Stimulated activated CD8-positive, alpha-beta memory T cell treated with anti-CD3 and anti-CD28 coated beads, Interleukin-12 subunit alpha, Interleukin-12 subunit beta, amount 100 ng/mL, for 24 hours (primary cell): ENCODE measurements around the gene UBE3D.

ENCODE experiments used
- DNase-seq: peaks from one replicate; pipeline ENCODE4 v3.0.0-alpha.2; 2020; ENCODE audit errors: extremely low read depth

UBE3D gene, protein sequence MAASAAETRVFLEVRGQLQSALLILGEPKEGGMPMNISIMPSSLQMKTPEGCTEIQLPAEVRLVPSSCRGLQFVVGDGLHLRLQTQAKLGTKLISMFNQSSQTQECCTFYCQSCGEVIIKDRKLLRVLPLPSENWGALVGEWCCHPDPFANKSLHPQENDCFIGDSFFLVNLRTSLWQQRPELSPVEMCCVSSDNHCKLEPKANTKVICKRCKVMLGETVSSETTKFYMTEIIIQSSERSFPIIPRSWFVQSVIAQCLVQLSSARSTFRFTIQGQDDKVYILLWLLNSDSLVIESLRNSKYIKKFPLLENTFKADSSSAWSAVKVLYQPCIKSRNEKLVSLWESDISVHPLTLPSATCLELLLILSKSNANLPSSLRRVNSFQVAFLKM

DNA sequence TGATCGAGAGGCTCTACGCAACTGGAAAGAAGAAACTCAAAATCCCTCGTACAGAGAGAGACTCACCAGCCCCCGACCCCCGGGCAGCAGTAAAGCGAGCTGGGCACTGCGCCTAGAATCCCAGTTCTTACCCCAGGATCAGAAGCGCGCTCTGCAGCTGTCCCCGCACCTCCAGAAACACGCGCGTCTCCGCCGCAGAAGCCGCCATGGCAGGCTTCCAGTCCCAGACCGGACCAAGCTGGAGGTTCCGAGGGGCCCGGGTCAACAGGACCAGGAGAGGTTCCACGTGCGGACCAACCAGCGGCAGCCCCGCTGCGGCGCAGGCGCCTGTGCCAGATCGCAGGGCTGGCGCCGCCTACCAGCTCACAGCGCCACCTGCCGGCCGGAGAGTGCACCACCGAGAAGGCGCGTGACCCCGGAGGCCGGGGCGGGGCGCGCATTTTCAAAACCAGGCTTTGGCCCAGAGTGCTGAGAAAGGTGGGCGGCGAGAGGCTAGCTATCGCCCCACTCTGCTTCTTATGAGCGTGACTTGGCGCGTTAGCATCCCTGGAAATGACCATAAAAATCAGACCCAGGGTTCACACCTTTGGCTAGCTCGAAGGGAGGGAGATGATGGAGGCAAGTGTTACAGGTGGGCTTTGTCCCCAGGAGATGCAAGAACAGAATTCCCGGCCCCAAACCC, at the start of gene UBE3D:
UBE3D (minus strand) TSS at position 331 of the 682 bp plus-strand sequence; CDS start at position 208, 123 bp downstream.
- DNase-seq: peak; percentile 76

DNA sequence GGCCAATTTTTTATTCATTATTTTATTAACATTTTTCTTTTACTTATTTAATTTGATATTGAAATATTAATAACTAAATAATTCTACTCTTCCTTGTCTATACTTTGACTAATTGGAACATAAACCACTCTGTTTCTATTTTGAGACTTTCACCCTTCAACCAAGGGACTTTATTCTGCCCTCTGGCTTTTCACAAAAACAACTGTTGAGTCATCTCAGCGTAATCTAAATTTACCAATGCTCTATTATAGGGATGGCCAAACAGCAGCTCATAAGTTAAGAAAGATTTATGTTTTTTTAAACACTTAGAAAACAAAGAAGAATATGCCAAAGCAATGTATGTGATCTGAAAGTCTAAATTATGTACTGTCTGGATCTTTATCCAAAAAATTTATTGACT, 48.5 kb upstream of the UBE3D start:
- DNase-seq: no peak

DNA sequence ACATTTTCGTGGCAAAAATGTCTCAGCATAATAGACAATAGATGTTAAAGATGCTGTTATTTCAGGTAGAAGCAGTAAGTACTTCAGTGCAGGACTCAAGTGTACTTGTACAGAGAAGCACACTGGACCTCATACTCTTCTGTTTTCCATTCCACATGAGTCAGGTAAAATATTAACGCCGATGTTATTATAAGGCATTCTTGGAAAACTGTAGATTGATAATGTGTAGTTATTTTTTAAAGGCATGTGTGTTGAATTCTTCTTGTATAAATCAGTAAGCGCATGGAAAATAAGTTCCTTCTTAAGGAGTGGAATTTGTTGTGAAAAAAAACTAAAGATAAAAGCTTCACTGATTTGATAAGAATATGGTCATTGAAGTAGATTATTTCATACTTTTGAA, 47.6 kb upstream of the UBE3D start:
- no peak for DNase-seq

DNA sequence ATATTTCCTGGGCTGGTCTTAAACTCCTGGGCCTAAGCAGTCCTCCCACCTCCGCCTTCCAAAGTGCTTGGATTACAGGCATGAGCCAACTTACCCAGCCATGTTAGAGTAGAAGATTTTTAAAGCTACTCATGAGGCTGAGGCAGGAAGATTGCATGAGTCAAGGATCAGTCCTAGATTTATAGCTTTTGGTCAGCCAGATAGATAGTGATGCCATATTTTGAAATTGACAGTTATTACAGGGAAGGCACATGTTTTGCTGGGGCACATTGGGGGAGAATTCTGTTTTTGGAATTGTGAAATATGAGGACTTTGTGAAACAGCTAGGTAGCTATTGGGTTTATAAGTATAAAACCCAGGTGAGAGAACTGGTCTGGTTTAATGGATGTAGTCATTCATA, 42.7 kb upstream of the UBE3D start:
- no peak for DNase-seq

DNA sequence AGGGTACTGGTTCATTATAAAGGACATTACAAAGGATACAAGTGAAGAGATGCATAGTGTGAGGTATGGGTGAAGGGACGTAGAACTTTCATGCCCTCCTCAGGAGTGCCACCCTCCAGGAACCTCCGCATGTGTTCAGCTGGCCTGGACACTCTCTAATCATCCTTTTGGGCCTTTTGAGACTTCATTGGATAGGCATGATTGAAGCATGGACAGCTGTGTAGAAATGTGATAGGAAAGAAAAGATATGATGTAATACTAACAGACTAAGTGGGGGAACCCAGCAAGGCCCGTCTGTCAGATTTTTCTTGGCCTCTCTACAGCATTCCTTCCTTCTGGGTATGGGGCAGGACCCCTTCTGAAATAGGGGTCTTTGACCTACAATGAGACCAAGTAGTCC, 32.9 kb upstream of the UBE3D start:
- no peak for DNase-seq

DNA sequence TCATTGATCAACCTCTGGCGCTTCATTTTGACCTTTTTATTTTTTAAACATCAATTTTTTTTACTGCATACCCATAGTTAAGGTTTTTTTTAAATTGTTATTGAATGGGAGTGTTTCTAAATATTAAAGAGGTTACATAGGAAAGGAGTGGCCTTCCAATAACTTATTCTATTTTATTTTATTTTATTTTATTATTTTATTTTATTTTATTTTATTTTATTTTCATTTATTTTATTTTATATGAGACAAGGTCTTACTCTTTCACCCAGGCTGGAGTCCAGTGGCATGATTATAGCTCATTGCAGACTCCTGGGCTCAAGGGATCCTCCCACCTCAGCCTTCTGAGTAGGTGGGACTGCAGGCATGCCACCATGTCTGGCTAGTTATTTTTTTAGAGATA, 32.0 kb upstream of the UBE3D start:
- DNase-seq: no peak

DNA sequence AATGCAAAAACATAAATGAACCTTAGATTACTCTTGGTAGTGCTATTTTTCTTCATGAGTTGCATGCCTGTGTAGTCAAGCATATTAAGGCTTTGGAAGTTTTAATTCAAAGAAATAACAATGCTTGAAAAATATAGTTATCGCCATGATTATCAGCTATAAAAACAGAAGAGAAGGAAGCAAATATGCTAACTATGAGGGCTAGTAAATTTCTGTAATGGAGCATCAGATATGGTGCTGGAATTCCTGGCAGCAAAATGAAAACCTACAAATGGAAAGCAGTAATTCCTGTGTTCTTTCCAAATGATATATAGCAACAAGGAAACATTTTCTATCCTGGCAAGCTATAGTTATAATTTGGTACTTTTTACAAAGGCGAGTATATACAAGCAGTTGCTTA, 31.6 kb upstream of the UBE3D start:
- DNase-seq: no peak

DNA sequence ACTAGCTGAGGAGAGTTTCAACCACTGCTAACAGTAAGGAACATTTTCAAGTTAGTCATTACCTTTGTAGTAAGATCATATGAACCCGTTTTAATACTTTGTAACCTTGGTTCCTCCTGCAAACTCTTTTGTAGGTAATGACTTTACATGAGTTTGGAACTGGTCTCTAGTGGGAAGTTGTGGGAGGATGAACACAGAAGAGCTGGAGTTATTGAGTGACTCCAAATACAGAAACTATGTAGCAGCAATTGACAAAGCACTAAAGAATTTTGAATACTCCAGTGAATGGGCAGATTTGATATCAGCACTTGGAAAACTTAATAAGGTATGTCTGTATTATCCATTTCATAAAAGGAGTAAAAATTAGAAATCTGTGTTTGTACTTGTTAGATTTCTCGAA, 31.1 kb upstream of the UBE3D start:
- DNase-seq: no peak

DNA sequence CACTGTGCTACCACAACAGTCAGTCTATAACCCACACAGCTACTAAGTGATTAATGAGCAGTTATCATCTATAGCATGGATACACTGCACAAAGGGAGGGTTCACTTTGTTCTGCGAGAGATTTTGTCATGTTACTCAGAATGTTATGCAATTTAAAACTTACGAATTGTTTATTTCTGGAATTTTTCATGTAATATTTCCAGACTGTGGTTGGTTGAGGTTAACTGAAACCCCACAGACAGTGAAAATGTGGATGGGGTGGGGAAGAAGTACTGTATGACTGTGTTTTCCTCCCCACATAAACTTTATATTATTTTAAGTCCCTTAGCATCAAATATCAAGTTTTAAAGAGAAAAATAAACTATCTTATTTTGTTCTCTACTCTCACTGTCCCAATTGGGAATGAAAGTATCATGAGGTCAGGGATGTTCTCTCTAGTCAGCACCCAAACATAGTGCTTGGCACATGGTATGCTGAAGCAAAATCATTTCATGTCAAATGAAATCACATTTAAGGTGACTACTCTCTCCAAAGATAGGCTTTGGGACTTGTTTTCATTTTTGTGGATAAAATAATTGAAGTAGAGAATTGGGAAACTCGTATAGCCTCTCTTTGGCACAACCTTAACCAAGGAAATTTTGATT, 27.2 kb upstream of the UBE3D start:
- no peak for DNase-seq

DNA sequence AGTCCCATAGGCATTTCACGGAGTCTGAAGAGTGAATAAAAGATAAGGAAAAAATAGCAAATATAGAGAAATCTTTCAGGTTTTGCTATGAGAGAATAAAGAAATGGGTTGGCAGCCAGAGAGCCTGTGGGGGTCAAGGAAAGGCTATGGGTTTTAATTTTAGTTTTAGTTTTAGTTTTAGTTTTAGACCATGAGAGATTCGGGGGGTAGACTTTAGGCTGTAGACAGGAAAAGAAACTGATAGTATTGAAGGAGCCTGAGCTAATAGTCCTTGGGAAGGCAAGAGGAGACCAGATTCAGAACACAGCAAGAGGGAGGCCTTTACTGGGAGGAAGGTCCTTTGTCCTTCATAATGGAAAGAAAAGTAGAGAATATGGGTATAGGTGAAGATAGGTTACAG, 21.1 kb upstream of the UBE3D start:
- no peak for DNase-seq

DNA sequence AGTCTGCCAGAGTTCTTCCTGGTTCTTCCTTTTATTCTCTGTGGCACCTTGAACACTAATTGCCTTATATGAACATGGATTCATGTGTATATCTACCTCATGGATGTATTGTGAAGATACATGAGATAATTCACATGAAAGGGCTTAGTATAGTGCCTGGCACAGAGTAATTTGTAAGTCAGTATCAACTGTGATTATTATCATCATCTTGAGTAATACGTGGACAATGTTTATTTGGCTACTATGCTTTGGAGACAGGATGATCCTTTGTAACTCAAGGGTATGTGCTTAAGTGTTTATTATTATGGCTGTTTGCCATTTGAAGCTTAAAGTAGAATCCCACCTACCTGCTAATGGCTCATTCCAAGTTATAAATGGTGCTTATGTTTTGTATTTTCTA, 17.8 kb upstream of the UBE3D start:
- DNase-seq: no peak

DNA sequence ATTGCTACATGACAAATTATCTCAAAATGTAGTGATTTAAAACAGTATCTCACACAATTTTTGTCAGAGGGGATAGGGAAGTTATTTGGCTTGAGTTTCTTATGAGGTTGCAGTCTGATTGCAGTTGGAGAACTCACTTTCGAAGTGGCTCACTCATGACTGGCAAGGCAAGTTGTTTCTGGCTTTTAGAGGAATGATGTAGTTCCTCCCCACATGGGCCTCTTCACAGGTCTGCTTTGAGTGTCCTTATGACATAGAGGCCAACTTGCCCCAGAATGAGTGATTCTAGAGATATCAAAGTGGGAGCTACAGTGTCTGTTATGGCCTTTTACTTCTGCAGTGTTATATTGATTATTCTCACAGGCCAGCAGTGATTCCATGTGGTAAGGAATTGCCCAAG, 8.0 kb upstream of the UBE3D start:
- no peak for DNase-seq

DNA sequence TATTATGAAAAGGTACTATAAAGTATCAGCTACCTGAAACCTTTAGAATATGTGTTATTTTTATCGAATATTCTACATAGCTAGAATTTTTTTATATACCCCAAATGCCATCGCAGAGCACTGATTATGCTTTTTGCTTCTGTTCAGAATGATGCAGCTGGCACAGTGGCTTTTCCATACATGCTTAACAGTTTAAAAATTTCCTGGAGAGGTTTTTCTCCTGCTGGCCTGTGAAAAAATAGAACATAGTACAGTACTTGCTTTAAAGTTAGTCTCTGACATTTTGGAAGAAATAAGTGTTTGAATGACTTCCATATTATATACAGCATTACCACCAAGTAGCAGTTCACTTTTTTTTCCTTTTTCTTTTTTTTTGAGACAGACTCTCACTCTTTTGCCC, 7.1 kb upstream of the UBE3D start:
- DNase-seq: no peak

DNA sequence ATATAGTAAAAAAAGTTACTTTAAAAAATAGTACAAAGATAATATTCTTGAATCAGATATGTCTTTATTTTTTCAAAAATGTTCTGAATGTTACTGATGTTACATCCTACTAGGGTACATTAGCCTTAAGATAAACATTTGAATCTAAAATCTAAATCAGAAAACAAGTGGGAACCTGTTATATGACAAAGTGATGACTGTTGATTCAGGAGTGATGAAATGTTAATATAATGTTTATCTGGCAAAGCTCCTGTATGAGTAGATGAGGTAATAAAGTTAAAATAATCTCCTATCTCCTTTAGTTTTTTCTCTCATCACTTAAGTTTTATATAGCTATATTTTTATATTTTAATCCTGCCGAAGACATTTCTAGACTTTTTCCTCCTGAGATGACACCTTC, 6.1 kb upstream of the UBE3D start:
- DNase-seq: no peak

DNA sequence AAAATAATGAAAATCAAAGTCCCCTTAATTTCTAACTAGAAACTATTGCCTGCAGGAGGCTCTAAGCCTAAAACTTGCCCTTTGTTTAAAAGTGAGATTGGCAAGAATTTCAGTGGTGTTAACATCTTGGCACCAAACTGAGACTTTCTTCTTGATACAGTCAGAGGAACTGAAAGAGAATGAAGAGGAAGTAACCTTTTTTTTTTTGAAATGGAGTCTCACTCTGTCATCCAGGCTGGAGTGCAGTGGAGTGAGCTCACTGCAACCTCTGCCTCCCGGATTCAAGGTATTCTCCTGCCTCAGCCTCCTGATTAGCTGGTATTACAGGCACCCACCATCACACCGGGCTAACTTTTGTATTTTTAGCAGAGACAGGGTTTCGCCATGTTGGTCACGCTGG, 5.4 kb upstream of the UBE3D start:
- no peak for DNase-seq

DNA sequence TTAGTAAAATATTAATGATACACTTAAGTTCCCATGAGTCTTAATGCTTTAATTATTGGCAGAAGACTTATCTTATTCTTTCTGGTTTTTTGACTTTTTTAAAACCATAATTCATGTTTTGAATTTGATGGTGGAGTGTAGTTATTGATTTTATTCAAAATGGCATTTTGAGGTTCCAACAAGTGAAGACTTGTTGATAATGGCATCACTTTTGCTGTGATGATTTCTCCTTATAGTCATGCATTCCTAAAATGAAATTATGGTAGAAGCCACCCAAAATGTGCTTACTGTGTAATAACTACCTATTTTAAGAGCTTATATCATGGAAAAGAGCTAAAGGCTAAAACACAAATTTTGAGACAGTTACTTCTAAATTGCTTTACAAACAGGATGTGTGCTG, 4.0 kb upstream of the UBE3D start:
- DNase-seq: no peak

DNA sequence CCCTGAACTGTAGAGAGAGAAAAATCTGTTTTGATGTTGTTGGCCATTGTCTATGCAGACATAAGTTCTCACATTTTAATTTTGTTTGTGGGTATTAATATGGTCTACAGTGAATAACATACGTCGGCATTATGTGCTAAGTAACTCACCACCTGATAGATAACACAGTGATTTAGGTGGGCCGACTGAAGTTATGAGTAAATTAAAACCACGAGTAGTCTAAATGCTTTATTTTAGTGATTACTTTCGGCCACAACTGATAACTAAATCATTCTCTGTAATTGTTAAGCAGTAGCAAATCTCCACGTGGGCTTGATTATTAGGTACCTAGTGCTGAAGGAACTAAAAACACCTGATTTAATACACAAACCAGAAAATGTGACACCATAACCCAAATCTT, 3.0 kb upstream of the UBE3D start:
- DNase-seq: no peak

DNA sequence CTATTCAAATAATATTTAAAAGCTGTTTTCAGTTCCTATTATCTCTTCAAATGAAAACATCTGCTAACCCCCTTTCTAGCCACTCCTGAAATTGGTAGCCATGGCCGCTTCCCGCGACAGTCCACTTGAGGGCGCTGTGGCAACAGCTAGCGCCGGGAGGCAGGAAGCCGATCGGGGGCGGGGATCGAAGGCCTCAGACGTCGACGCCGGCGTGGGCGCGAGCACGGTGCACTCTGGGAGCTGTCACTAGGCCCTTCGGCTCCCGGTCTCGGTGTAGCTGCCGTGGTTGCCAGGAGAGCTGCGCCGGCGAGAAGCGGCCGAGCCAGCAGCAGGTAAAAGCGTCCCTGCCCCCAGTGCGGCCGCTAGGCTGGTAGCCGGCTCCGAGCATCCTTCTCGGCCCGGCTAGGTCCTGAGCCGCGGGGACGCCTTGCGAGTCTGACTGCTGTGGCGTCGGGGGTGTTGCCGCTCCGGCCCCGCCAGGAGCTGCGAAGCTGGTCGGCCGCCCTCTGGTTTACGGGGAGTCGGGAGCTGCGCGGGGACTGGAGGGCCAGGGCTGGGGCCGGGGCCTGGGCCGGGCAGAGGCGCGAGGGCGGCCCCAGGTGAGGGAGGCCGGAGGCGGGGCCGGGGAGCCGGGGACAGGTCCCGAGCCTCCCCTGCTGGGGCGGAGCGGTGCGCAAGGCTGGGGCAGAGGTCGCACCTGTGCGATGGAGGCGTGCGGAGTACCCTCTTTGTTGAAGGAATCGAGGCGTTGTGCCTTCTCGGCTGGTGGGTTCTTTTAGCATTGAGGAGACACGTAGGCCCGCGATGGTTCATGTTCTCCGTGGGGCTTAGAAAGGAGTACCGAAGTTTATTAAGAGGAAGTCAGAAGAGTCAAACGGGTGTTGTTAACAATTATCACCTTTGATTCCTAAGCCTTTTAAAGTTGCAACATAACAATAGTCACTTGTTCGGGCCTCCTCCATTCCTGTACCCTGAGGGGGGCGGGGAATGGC, 2.1 kb upstream of the UBE3D start, which contains the start of gene DOP1A:
DOP1A (plus strand) TSS at position 224 of the 992 bp plus-strand sequence. CDS start 29,307 bp downstream, outside the sequence.
- peak; percentile 94 for DNase-seq

DNA sequence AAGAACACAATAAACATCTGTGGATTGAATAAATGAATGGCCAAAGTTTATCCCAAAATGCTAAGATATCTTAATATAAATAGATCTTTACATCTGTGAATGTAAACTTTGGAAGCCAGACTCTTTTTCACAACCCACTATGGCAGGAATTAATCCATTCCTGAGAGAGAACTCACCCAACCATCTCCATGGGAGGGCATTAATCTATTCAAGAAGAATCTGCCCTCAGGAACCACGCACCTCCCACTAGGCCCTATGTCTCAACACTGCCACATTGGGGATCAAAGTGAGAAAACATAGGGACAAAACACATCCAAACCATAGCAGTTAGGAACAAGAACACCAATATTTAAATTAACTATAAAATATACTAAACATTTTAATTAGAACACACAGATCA, 3.4 kb downstream of the UBE3D start:
- no peak for DNase-seq

DNA sequence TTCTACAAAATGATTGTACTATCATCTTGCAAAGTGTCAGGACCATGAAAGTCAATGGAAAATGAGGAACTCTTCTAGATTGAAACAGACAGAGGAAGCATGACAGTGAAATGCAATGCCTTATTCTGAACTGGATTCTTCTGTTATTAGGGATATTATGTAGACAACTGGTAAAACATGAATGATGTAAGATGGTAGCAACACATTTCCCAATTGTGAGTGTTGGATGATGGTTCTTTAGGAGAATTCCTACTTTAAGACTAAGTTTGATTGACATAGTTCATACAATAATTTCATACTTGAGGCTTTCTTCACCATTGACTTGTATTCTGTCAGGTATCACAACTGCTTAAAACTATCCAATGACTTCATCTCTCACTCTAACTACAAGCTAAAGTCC, 4.5 kb downstream of the UBE3D start:
- no peak for DNase-seq

DNA sequence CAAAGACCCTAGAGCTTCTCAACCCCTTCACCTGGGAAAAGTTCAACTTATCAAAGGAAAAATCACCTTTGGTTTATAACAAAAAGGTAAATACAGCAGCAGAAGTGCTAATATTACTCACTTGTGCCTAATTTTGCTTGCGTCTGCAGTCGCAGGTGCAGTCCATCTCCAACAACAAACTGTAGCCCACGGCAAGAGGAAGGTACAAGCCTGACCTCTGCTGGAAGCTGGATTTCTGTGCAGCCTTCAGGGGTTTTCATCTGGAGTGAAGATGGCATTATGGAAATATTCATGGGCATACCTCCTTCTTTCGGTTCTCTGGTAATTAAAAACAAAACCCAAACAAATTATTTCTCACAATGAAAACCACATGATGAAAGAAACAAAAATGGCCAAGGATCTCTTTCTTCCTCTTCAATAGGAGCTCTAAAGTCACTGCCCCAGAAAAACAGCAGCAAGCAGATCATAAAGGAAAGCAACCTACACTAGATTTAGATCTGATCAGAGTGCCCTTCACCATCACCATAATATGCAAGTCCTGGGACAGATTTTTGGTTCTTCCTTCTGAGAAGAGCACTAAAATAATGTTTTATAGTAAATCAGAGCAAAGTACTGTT, 7.8 kb downstream of the UBE3D start:
- no peak for DNase-seq
